Measurements from ENCODE around the gene VPS16. TPM values are rescaled to one million over a fixed set of nuclear protein-coding genes. Genes with fewer than 3 reads are reported as not detected.

Gene VPS16
- total and polyA plus RNA-seq, 7 donors, result 19.4 to 37.6 (median 21.6) TPM

GRCh38 chr20:2801286-2801728, 39.2 kb upstream of the VPS16 start:
- 6 to 8% methylated on average over 13 of the region's 13 CpGs for WGBS, 2 donors
- intact Hi-C loops (cut with DNase I), result no loop called here
- H3K4me1 ChIP-seq, result peaks cover 0 to 24% (median 12%) of the 10 kb centered on the region in 4 donors

GRCh38 chr20:2804041-2804828, 36.3 kb upstream of the VPS16 start:
- peaks cover 0 to 24% (median 11%) of the 10 kb centered on the region in 4 donors for H3K4me1 ChIP-seq
- no peak overlapping the region for H3K27ac ChIP-seq
- peaks cover 34 to 98% (median 68%) of the 10 kb centered on the region in 3 donors for H3K27me3 ChIP-seq
- intact Hi-C loops (cut with DNase I), result no loop called here
- TF ChIP-seq EP300 (IDR thresholded peaks at IDR 0.05), result no peak
- TF ChIP-seq POLR2AphosphoS5 (IDR thresholded peaks at IDR 0.05), result no peak
- no peak for TF ChIP-seq POLR2A (IDR thresholded peaks at IDR 0.05)
- no peak for TF ChIP-seq CTCF (IDR thresholded peaks at IDR 0.05)
- 68 to 72% methylated on average over 16 of the region's 16 CpGs for WGBS, 2 donors
- DNase-seq, result no peak
- no peak overlapping the region for H3K4me3 ChIP-seq
- no peaks in the 10 kb centered on the region for H3K36me3 ChIP-seq
- no peaks in the 10 kb centered on the region for H3K9me3 ChIP-seq

More at GRCh38 chr20:2801286-2801728, 39.2 kb upstream of the VPS16 start:
- Histone ChIP-seq H3K36me3 (no peaks in the 10 kb centered on the region), H3K9me3 (no peaks in the 10 kb centered on the region), H3K4me3 (no peak overlapping the region), H3K27ac (no peak overlapping the region), H3K27me3 (peaks cover 34 to 95% (median 68%) of the 10 kb centered on the region in 3 donors)
- TF ChIP-seq POLR2A (IDR thresholded peaks at IDR 0.05) (no peak), POLR2AphosphoS5 (IDR thresholded peaks at IDR 0.05) (no peak), EP300 (IDR thresholded peaks at IDR 0.05) (no peak), CTCF (IDR thresholded peaks at IDR 0.05) (no peak)
- no peak for DNase-seq

- Histone ChIP-seq H3K4me1 (peaks cover 0 to 16% (median 7%) of the 10 kb centered on the region in 4 donors), H3K36me3 (no peaks in the 10 kb centered on the region), H3K27ac (no peak overlapping the region), H3K27me3 (peaks cover 26 to 91% (median 59%) of the 10 kb centered on the region in 3 donors), H3K9me3 (no peaks in the 10 kb centered on the region), H3K4me3 (no peak overlapping the region)
- intact Hi-C loops (cut with DNase I), result no loop called here
- no peak for TF ChIP-seq POLR2AphosphoS5 (IDR thresholded peaks at IDR 0.05)
- no peak for TF ChIP-seq EP300 (IDR thresholded peaks at IDR 0.05)
- no peak for TF ChIP-seq POLR2A (IDR thresholded peaks at IDR 0.05)
- no peak for TF ChIP-seq CTCF (IDR thresholded peaks at IDR 0.05)
- 22 to 35% methylated on average over 49 of the region's 49 CpGs for WGBS, 2 donors
- no peak for DNase-seq
These were observed 35.5 kb upstream of the VPS16 start for GRCh38 chr20:2804852-2805688.

GRCh38 chr20:2805689-2806350, 34.7 kb upstream of the VPS16 start:
- Histone ChIP-seq H3K27me3 (peaks cover 19 to 87% (median 52%) of the 10 kb centered on the region in 3 donors), H3K4me1 (peaks cover 0 to 9% (median 0%) of the 10 kb centered on the region in 4 donors), H3K4me3 (no peak overlapping the region), H3K27ac (no peak overlapping the region), H3K9me3 (no peaks in the 10 kb centered on the region), H3K36me3 (no peaks in the 10 kb centered on the region)
- WGBS, 2 donors, result 47 to 48% methylated on average over 22 of the region's 22 CpGs
- no peak for DNase-seq
- TF ChIP-seq CTCF (IDR thresholded peaks at IDR 0.05), result no peak
- TF ChIP-seq POLR2A (IDR thresholded peaks at IDR 0.05), result no peak
- TF ChIP-seq POLR2AphosphoS5 (IDR thresholded peaks at IDR 0.05), result no peak
- TF ChIP-seq EP300 (IDR thresholded peaks at IDR 0.05), result no peak
- intact Hi-C loops (cut with DNase I), result no loop called here

Measured in sigmoid colon (tissue), 7 donors.